SU-DHL-6 (cell line): ENCODE results near the gene CHL1.

ENCODE experiments used
- H2AFZ ChIP-seq: fragments of 200-600 bp; sonication (generic); 2 replicates; pipeline ENCODE4 v1.6.1; 2014; ENCODE audit warnings: low read depth, mild to moderate bottlenecking, moderate library complexity, mixed read lengths, antibody characterized with exemption, low read length; ENCODE audit not compliant: severe bottlenecking
- H3F3A ChIP-seq: fragments of 200-600 bp; shearing (Covaris generic); 2 replicates; pipeline ENCODE4 v1.6.0; 2016; ENCODE audit warnings: antibody characterized with exemption, mild to moderate bottlenecking; ENCODE audit not compliant: insufficient read depth
- H3K27ac ChIP-seq: fragments of 200-600 bp; sonication (generic); 2 replicates; pipeline ENCODE4 v1.5.1; 2016; ENCODE audit warnings: low read depth, mild to moderate bottlenecking, low read length, moderate library complexity, mixed read lengths
- H3K27me3 ChIP-seq: fragments of 200-600 bp; sonication (generic), shearing (Covaris generic); 2 replicates; pipeline ENCODE4 v1.6.0; 2014; ENCODE audit warnings: mild to moderate bottlenecking, low read length
- H3K36me3 ChIP-seq: fragments of 200-600 bp; sonication (generic); 2 replicates; pipeline ENCODE4 v1.6.1; 2014; ENCODE audit warnings: mild to moderate bottlenecking, low read length, mixed read lengths
- H3K4me2 ChIP-seq: fragments of 300-600, 200-600 bp; shearing (Covaris generic), sonication (generic); 2 replicates; pipeline ENCODE4 v1.6.0; 2014; ENCODE audit warnings: low read length, low read depth, mild to moderate bottlenecking; ENCODE audit not compliant: poor library complexity, severe bottlenecking
- H3K4me3 ChIP-seq: fragments of 200-600 bp; sonication (generic); 2 replicates; pipeline ENCODE4 v1.5.1; 2014; ENCODE audit warnings: antibody characterized with exemption, low read length, mild to moderate bottlenecking, mixed read lengths; ENCODE audit not compliant: insufficient read depth, poor library complexity, severe bottlenecking
- H3K79me2 ChIP-seq: fragments of 200-600 bp; sonication (generic); 2 replicates; pipeline ENCODE4 v1.6.1; 2014; ENCODE audit warnings: mild to moderate bottlenecking, low read length, moderate library complexity; ENCODE audit not compliant: insufficient read depth
- H3K9ac ChIP-seq: fragments of 200-600 bp; sonication (generic); 2 replicates; pipeline ENCODE4 v1.7.0; 2014; ENCODE audit warnings: mild to moderate bottlenecking, low read length
- H3K9me2 ChIP-seq: fragments of 200-600 bp; sonication (generic); replicated peaks from 2 replicates; pipeline ENCODE4 v1.6.1; 2014; ENCODE audit warnings: low read length; ENCODE audit not compliant: insufficient read depth
- H3K9me3 ChIP-seq: fragments of 200-600 bp; sonication (generic); 2 replicates; pipeline ENCODE4 v1.6.1; 2014; ENCODE audit warnings: low read length, mixed read lengths; ENCODE audit not compliant: insufficient read depth
- H4K20me1 ChIP-seq: fragments of 200-600 bp; sonication (generic); 2 replicates; pipeline ENCODE4 v1.6.1; 2014; ENCODE audit warnings: low read depth, mild to moderate bottlenecking, antibody characterized with exemption, low read length, moderate library complexity, mixed read lengths
- EZH2phosphoT487 ChIP-seq: fragments of 200-600 bp; sonication (generic), shearing (Covaris generic); conservative IDR thresholded peaks from 2 replicates; pipeline ENCODE4 v1.6.1; 2018; ENCODE audit warnings: mild to moderate bottlenecking, antibody characterized with exemption, low read length, moderate library complexity, mixed read lengths
- TF ChIP-seq, protein P1 (sequence below): fragments of 200-600 bp; sonication (generic); IDR thresholded peaks from one replicate; pipeline ENCODE4 v1.5.1; 2017; ENCODE audit warnings: antibody characterized with exemption, mild to moderate bottlenecking, low read length, moderate library complexity; ENCODE audit not compliant: insufficient read depth, poor library complexity, severe bottlenecking

CHL1 gene

GRCh38 chr3:217099-217813 is 20.7 kb downstream of the CHL1 start:
- TF ChIP-seq EZH2phosphoT487 = no peak
- H3K9ac ChIP-seq = no peak overlapping the region
- no peaks in the 10 kb centered on the region for H3F3A ChIP-seq
- no peak overlapping the region for H2AFZ ChIP-seq
- no peaks in the 10 kb centered on the region for H3K27me3 ChIP-seq
- H3K79me2 ChIP-seq = no peaks in the 10 kb centered on the region
- H3K27ac ChIP-seq = no peak overlapping the region
- no peaks in the 10 kb centered on the region for H3K9me3 ChIP-seq
- H3K36me3 ChIP-seq = no peaks in the 10 kb centered on the region
- H3K4me2 ChIP-seq = no peak overlapping the region
- no peak overlapping the region for H3K4me3 ChIP-seq
- no peaks in the 10 kb centered on the region for H3K9me2 ChIP-seq
- no peaks in the 10 kb centered on the region for H4K20me1 ChIP-seq

GRCh38 chr3:217948-218347 is 21.4 kb downstream of the CHL1 start:
- H3K4me3 ChIP-seq = no peak overlapping the region
- no peak overlapping the region for H3K9ac ChIP-seq

DNA sequence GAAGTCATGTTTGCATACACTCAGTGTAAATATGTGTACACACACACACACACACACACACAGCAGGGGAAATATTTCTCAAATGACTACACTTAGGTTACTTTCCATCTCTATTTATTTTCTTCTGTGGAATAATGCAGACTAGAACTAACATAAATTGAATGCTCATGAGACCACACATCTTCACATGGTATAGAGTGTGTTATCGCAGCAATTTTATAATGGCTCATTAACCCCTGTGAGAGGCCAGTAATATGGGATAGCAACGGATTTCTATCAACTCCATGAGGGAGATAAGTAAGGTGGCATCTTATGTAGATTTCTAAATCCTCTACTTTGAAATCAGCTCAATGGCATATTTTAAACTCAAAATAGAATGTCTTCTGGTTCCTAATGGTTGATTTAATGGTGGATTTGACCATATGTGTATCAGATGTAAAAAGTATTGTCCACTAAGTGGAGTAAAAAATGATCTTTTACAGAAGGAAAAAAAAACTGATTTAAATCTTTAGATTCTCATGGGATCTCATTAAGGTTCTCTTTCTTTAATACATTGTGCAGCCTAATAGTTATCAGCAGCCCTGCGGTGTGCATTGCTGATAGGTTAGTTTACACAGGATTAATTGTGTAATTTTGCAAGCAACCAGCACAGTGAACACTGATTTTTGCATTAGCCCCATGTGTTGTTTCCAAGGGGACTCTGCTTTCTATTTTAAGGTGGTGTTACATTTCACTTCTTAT is 32.0 kb downstream of the CHL1 start:
- no peaks in the 10 kb centered on the region for H3K9me2 ChIP-seq
- no peak overlapping the region for H3K4me3 ChIP-seq
- peaks cover 9% of the 10 kb centered on the region; the same call in 1 of the 2 replicates for H3K9me3 ChIP-seq
- H4K20me1 ChIP-seq = no peaks in the 10 kb centered on the region
- H3K79me2 ChIP-seq = no peaks in the 10 kb centered on the region
- no peak overlapping the region for H3K9ac ChIP-seq
- H3F3A ChIP-seq = no peaks in the 10 kb centered on the region
- no peak overlapping the region for H3K27ac ChIP-seq
- TF ChIP-seq, protein P1, sequence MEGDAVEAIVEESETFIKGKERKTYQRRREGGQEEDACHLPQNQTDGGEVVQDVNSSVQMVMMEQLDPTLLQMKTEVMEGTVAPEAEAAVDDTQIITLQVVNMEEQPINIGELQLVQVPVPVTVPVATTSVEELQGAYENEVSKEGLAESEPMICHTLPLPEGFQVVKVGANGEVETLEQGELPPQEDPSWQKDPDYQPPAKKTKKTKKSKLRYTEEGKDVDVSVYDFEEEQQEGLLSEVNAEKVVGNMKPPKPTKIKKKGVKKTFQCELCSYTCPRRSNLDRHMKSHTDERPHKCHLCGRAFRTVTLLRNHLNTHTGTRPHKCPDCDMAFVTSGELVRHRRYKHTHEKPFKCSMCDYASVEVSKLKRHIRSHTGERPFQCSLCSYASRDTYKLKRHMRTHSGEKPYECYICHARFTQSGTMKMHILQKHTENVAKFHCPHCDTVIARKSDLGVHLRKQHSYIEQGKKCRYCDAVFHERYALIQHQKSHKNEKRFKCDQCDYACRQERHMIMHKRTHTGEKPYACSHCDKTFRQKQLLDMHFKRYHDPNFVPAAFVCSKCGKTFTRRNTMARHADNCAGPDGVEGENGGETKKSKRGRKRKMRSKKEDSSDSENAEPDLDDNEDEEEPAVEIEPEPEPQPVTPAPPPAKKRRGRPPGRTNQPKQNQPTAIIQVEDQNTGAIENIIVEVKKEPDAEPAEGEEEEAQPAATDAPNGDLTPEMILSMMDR = no peak
- TF ChIP-seq EZH2phosphoT487 = no peak
- no peaks in the 10 kb centered on the region; the same call in 1 of the 2 replicates for H3K36me3 ChIP-seq
- H2AFZ ChIP-seq = no peak overlapping the region
- no peaks in the 10 kb centered on the region for H3K27me3 ChIP-seq
- H3K4me2 ChIP-seq = no peak overlapping the region

More at GRCh38 chr3:217948-218347, 21.4 kb downstream of the CHL1 start:
- H3F3A ChIP-seq = no peaks in the 10 kb centered on the region
- no peak overlapping the region for H3K4me2 ChIP-seq
- no peak overlapping the region for H2AFZ ChIP-seq
- H3K9me3 ChIP-seq = peaks cover 2% of the 10 kb centered on the region; the same call in 1 of the 2 replicates
- TF ChIP-seq, protein P1 = no peak
- TF ChIP-seq EZH2phosphoT487 = no peak
- H3K9me2 ChIP-seq = no peaks in the 10 kb centered on the region
- H3K36me3 ChIP-seq = no peaks in the 10 kb centered on the region
- no peaks in the 10 kb centered on the region for H3K27me3 ChIP-seq
- no peaks in the 10 kb centered on the region for H4K20me1 ChIP-seq
- H3K79me2 ChIP-seq = no peaks in the 10 kb centered on the region
- H3K27ac ChIP-seq = 0 out of 2 replicates have a peak overlapping the region, but pooled peaks have one; percentile 4
